GM13976 (cell line): ENCODE results near the gene GABRR3.
"Not testable (repeated sequence)": the region's sequence is repeated elsewhere in the genome, so short reads cannot be mapped to it uniquely, and the experiment has no call there.

Source experiments
- DNase-seq: peaks from one replicate; pipeline ENCODE4 v3.0.0; 2012; ENCODE audit warnings: low spot score
- in situ Hi-C: fragments of 300-500 bp; cut with MboI; formaldehyde crosslinking; loops from one replicate; pipeline ENCODE4 v1.12.0; 2022; ENCODE audit warnings: low sequenced_read_pairs, mixed read lengths, inconsistent platforms; ENCODE audit not compliant: unreplicated experiment
- TF ChIP-seq, protein P1 (sequence below): IDR thresholded peaks from 2 replicates; pipeline ENCODE4 v1.5.1; 2012; ENCODE audit warnings: borderline replicate concordance, mild to moderate bottlenecking; ENCODE audit not compliant: insufficient read depth; ENCODE audit errors: extremely low read depth, missing control alignments, control extremely low read depth

The GABRR3 gene

DNA sequence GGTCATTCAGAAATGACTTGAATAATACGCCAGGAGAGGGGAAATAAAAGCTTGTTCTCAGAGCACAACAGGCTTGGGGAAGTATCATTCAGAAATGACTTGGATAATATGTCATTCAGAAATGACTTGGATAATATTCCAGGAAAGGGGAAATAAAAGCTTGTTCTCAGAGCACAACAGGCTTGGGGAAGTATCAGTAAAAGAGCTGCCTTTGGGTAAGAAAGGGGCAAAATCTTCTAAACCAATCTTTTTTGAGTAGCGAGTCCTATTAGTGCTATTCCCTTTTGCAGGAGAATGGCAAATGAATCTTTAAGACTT is 20.9 kb downstream of the GABRR3 start:
- no peak for DNase-seq
- TF ChIP-seq, protein P1, sequence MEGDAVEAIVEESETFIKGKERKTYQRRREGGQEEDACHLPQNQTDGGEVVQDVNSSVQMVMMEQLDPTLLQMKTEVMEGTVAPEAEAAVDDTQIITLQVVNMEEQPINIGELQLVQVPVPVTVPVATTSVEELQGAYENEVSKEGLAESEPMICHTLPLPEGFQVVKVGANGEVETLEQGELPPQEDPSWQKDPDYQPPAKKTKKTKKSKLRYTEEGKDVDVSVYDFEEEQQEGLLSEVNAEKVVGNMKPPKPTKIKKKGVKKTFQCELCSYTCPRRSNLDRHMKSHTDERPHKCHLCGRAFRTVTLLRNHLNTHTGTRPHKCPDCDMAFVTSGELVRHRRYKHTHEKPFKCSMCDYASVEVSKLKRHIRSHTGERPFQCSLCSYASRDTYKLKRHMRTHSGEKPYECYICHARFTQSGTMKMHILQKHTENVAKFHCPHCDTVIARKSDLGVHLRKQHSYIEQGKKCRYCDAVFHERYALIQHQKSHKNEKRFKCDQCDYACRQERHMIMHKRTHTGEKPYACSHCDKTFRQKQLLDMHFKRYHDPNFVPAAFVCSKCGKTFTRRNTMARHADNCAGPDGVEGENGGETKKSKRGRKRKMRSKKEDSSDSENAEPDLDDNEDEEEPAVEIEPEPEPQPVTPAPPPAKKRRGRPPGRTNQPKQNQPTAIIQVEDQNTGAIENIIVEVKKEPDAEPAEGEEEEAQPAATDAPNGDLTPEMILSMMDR, result no peak
- in situ Hi-C loops, result no loop called here

DNA sequence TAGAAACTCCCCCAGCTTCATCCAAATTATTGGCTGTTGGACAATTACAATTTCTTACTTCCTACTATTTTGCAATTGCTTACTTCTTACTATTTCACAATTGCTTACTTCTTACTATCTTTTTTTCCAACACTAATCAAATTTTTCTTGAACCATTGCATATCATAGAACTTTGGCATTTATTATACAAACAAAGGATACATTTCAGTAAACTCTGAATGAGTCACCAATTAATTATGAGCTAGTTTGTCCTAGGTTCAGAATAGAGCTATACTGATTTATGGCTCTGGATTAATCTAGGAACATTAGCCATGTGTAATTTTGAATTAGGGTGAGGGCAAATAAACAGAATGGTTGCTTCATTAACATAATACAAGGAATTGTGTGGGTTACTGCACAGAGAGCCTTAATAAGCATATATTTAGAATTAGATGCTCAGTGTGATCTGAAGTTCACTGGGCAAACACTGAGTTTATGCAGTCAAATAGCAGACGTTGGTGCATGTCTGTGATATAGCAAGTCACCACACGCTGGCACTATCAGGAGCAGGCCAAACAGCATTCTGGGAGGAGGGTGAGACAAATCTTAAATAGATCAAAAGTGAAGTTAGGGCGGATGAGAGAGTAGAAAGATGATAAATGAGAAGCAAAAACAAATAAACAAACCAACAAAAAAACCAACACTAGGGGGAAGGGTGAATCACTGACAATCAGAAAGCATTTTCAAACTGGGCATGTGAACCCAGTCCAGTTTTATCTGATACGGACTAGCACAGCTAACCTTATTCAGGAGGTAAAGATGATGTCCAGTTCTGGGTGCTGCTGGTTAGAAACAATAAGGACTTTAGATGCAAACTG is 21.5 kb downstream of the GABRR3 start:
- in situ Hi-C loops, result no loop called here
- TF ChIP-seq, protein P1, result no peak
- DNase-seq, result no peak

DNA sequence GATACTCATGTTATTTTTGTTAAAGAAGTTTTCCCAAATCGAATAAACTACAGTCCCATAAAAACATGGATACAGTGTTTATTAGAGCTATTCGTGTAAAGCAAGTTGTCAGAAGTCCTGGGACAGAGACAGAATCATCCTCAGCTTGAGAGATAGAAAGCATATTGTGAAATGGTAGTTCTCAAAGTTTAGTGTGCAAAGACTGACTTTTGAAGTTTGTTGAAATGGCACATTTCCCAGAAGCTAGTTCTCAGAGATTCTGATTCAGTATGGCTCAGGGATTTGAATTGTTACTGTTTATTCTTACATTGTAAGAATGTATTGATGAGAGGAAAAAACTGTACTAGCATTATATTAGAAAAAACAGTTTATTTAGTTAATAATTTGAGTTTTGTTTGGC is 22.1 kb downstream of the GABRR3 start:
- no peak for DNase-seq
- TF ChIP-seq, protein P1, result no peak
- in situ Hi-C loops, result no loop called here

DNA sequence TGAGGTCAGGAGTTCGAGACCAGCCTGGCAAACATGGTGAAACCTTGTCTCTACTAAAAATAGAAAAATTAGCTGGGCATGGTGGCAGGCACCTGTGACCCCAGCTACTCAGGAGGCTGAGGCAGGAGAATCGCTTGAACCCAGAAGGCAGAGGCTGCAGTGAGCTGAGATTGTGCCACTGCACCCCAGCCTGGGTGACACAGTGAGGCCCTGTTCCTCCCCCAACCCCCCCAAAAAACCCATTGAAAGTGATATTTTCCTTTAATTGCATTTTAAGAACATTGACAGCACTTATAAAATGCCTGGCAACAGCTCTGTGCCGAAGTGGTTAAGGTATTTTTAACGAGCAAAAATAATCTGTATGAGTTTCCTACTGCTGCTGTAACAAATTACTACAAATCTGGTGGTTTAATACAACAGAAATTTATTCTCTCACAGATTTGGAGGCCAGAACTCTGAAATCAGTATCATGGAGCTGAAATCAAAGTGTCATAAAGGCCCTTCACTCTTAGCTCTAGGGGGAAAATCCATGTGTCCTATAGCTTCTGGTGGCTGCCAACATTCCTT is 24.1 kb downstream of the GABRR3 start:
- in situ Hi-C loops, DNase-seq: not testable (repeated sequence)

DNA sequence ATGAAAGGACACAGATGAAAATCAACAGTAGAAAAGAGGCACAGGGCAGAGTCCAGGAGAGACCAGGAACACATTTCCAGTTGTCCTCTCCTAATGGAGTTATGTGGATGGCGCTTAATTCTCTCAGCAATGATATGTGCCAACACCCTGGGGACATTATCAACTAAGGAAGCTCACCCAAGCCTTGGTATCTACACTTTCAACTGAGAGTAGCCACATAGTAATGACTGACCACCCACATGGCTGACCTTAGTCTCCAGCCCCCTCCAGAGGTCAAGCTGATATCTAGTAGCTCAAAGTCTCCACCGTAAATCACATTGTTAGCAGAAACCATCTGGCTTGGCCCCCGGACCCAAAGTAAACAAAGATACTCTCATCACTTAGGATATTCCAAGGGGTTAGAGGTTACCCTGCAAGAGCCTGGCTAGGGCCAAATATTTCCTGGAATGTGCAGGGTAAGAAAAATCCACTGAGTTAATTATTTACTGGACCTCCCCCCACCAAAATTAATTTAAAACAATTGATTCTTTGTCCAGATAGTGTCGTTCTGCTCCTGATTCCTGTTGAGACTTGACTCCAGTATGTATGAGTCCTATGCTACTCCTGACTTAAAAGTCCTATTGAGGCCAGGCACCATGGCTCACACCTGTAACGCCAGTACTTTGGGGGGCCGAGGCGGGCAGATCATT is 24.8 kb downstream of the GABRR3 start:
- in situ Hi-C loops, result no loop called here
- no peak for DNase-seq
- TF ChIP-seq, protein P1, result no peak

DNA sequence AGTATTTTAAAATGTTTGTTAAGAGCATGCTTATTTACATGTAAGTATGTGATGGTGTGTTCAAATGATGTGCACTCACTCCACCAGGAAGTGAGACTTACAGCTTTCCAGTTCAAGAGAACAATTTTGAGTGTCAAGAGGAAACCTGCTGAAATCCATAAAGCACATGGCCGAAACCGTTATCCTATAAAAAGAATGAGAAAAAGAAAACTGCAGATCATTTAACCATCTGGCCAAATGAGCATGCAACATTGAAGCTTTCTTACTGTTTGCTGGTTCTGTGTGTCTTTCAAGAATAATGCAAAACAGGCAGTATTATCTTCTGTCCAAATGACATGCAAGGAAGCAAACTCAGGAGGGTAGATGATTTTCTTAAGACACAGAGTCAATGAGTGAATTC is 26.3 kb downstream of the GABRR3 start:
- no peak for DNase-seq
- TF ChIP-seq, protein P1, result no peak
- in situ Hi-C loops, result no loop called here

DNA sequence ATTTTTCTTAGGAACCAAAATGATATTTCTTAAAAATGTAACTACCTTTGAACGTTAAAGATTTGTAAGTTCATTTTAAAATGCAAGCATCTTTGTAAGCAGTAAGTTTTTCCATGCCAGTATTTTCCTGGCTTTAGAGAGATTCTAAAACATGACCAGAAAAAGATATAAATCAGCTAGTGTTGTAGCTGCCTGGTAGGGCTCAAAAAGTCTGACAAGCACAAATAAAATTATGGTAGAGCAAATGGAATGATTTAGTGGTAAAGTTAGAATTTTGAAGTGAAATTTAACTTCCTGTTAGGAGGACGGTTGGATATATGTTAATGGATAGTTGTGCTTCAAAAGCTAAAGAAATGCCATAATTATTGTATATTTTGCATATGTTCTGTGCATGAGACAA is 29.7 kb downstream of the GABRR3 start:
- TF ChIP-seq, protein P1, result no peak
- in situ Hi-C loops, result no loop called here
- no peak for DNase-seq
